Neuronal stem cell (in vitro differentiated cells): ENCODE measurements around the gene NOS3.
A peak's percentile ranks its signal among the peaks of the same experiment; 100 is the strongest.

Experiments used
- DNase-seq: peaks from one replicate; pipeline ENCODE4 v3.0.0-alpha.2; 2013; ENCODE audit warnings: low spot score
- H2AFZ ChIP-seq: one replicate; pipeline ENCODE4 v1.6.1; 2013; ENCODE audit warnings: mild to moderate bottlenecking, low read length, inconsistent platforms
- H2AK5ac ChIP-seq: 2 replicates; pipeline ENCODE4 v1.6.1; 2013; ENCODE audit warnings: low read depth, mild to moderate bottlenecking, inconsistent platforms, low read length, moderate library complexity, mixed read lengths
- H2BK120ac ChIP-seq: 2 replicates; pipeline ENCODE4 v1.6.1; 2013; ENCODE audit warnings: low read depth, mild to moderate bottlenecking, inconsistent platforms, low read length, moderate library complexity, mixed read lengths
- H2BK12ac ChIP-seq: one replicate; pipeline ENCODE4 v1.6.1; 2013; ENCODE audit warnings: low read length, inconsistent platforms
- H2BK15ac ChIP-seq: 2 replicates; pipeline ENCODE4 v1.6.1; 2013; ENCODE audit warnings: mild to moderate bottlenecking, low read length, inconsistent platforms, mixed read lengths
- H2BK5ac ChIP-seq: one replicate; pipeline ENCODE4 v1.6.1; 2013; ENCODE audit warnings: inconsistent platforms, mild to moderate bottlenecking, low read length, moderate library complexity
- H3K14ac ChIP-seq: one replicate; pipeline ENCODE4 v1.6.1; 2013; ENCODE audit warnings: low read length, inconsistent platforms
- H3K18ac ChIP-seq: 2 replicates; pipeline ENCODE4 v1.6.1; 2013; ENCODE audit warnings: low read length, inconsistent platforms
- H3K23ac ChIP-seq: 2 replicates; pipeline ENCODE4 v1.6.1; 2013; ENCODE audit warnings: low read depth, mild to moderate bottlenecking, mixed read lengths, low read length, inconsistent platforms; ENCODE audit not compliant: poor library complexity
- H3K27ac ChIP-seq: replicated peaks from 3 replicates; pipeline ENCODE4 v1.5.1; 2013; ENCODE audit warnings: low read length, inconsistent platforms
- H3K27me3 ChIP-seq, 3 experiments: 2 replicates each; pipeline ENCODE4 v1.6.1; 2013; ENCODE audit warnings: low read length in 3 of 3, mild to moderate bottlenecking in 2 of 3, inconsistent platforms in 1 of 3, low read depth in 1 of 3, mixed read lengths in 1 of 3, moderate library complexity in 1 of 3; ENCODE audit not compliant: control insufficient read depth in 3 of 3, insufficient read depth in 3 of 3
- H3K36me3 ChIP-seq, 2 donors: replicated peaks in 1 of 2; 2 replicates each; pipeline ENCODE4 v1.6.1; 2013; ENCODE audit warnings: low read length in 2 of 2; ENCODE audit not compliant: control insufficient read depth in 2 of 2, insufficient read depth in 2 of 2
- H3K4ac ChIP-seq: 2 replicates; pipeline ENCODE4 v1.6.1; 2013; ENCODE audit warnings: inconsistent platforms, mild to moderate bottlenecking, low read length, moderate library complexity
- H3K4me1 ChIP-seq, 2 donors: 1 replicate in 1 of 2; 2 replicates in 1 of 2; pipeline ENCODE4 v1.6.1; 2013; ENCODE audit warnings: low read length in 2 of 2, low read depth in 1 of 2; ENCODE audit not compliant: control insufficient read depth in 2 of 2, insufficient read depth in 1 of 2
- H3K4me2 ChIP-seq: one replicate; pipeline ENCODE4 v1.6.1; 2013; ENCODE audit warnings: mild to moderate bottlenecking, low read length, inconsistent platforms; ENCODE audit not compliant: insufficient read depth, poor library complexity, severe bottlenecking
- H3K4me3 ChIP-seq, 2 donors: 2 replicates each; pipeline ENCODE4 v1.5.1; 2013; ENCODE audit warnings: low read length in 2 of 2, mild to moderate bottlenecking in 2 of 2, inconsistent platforms in 1 of 2, moderate library complexity in 1 of 2
- H3K79me1 ChIP-seq: one replicate; pipeline ENCODE4 v1.6.1; 2013; ENCODE audit warnings: low read depth, mild to moderate bottlenecking, inconsistent platforms, low read length, moderate library complexity
- H3K9ac ChIP-seq: one replicate; pipeline ENCODE4 v1.6.1; 2013; ENCODE audit warnings: mild to moderate bottlenecking, low read depth, low read length, inconsistent platforms; ENCODE audit not compliant: poor library complexity
- H3K9me3 ChIP-seq, 2 donors: replicated peaks in 1 of 2; 2 replicates each; pipeline versions ENCODE3 to v1.6.1; 2013; ENCODE audit warnings: low read length in 2 of 2, mild to moderate bottlenecking in 2 of 2, inconsistent platforms in 1 of 2, low read depth in 1 of 2, mixed read lengths in 1 of 2, moderate library complexity in 1 of 2; ENCODE audit not compliant: control insufficient read depth in 2 of 2, insufficient read depth in 1 of 2
- H4K8ac ChIP-seq: one replicate; pipeline ENCODE4 v1.6.1; 2013; ENCODE audit warnings: low read depth, mild to moderate bottlenecking, inconsistent platforms, low read length, moderate library complexity
- H4K91ac ChIP-seq: one replicate; pipeline ENCODE4 v1.6.1; 2013; ENCODE audit warnings: low read length, low read depth, mild to moderate bottlenecking, inconsistent platforms; ENCODE audit not compliant: poor library complexity
- WGBS, 2 donors: extraction: QIAGEN DNeasy Blood & Tissue Kit; methylation state at CpG; one replicate each; pipeline ENCODE4 v1.1.7; 2013; ENCODE audit warnings: missing lambda C conversion rate in 2 of 2, mixed read lengths in 1 of 2; ENCODE audit not compliant: insufficient read length in 2 of 2, insufficient replicate concordance in 1 of 2; ENCODE audit errors: extremely low coverage in 2 of 2; 5-methylcytosine and 5-hydroxymethylcytosine counted together

The NOS3 gene

GRCh38 chr7:150945171-150945852 lies 45.5 kb upstream of the NOS3 start:
- DNase-seq = no peak
- H3K79me1 ChIP-seq = peaks cover 2% of the 10 kb centered on the region
- H3K27ac ChIP-seq = no peak overlapping the region

DNA sequence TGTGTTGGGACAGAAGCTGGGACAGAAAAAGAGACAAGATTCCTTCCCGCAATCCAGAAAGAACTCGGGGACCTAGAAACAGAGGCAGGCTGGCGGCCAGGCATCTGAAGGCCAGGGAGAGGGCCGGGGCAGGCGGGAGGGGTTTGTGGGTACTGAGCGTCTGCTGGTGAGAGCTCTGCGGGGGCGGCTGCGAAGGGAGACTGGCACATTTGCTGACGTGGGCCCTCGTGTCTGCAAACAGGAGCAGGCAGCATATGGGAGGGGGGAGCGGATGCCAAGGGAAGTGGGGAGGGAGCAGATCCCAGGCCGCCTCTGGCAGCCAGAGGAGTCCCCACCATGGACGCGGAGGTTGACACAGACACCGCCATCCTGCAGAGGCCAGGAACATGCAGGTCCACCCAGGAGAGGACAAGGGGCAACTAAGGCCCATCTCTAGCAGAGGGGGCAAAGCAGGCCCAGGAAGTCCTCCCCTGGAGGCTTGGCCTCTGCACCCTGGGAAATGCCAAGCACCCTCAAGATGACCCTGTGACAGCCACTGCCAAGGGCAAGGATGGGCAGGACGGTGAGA lies 44.9 kb upstream of the NOS3 start:
- H2BK5ac ChIP-seq = peak overlapping the region; percentile 19
- no peak overlapping the region for H2AFZ ChIP-seq
- no peak overlapping the region for H2BK12ac ChIP-seq
- peak overlapping the region; percentile 78 for H2AK5ac ChIP-seq
- no peaks in the 10 kb centered on the region for H3K36me3 ChIP-seq
- peak overlapping the region; percentile 71 for H2BK15ac ChIP-seq
- H3K4ac ChIP-seq = no peak overlapping the region
- H3K9ac ChIP-seq = peak overlapping the region; percentile 40
- no peak overlapping the region for H3K4me2 ChIP-seq
- H3K4me3 ChIP-seq = no peak overlapping the region
- H3K9me3 ChIP-seq = no peaks in the 10 kb centered on the region
- H3K23ac ChIP-seq = peak overlapping the region; percentile 87
- H3K27ac ChIP-seq = no peak overlapping the region
- H3K18ac ChIP-seq = peak overlapping the region; percentile 82
- no CpG with 5 or more reads among the region's 17 CpGs for WGBS, 2 donors
- peak overlapping the region; percentile 48 for H4K91ac ChIP-seq
- peaks cover 2% of the 10 kb centered on the region for H3K79me1 ChIP-seq
- peak overlapping the region; percentile 97 for H3K14ac ChIP-seq
- no peak overlapping the region for H2BK120ac ChIP-seq
- no peak overlapping the region for H4K8ac ChIP-seq
- peaks cover 0 to 13% (median 6%) of the 10 kb centered on the region in 3 experiments for H3K27me3 ChIP-seq
- no peak for DNase-seq
- peaks cover 26 to 29% of the 10 kb centered on the region in 2 donors for H3K4me1 ChIP-seq

More at GRCh38 chr7:150945171-150945852, 45.5 kb upstream of the NOS3 start:
- Histone ChIP-seq H2BK5ac (peak overlapping the region; percentile 19), H3K9me3 (no peaks in the 10 kb centered on the region), H2BK15ac (peak overlapping the region; percentile 45), H2AK5ac (peak overlapping the region; percentile 95), H3K14ac (no peak overlapping the region), H2AFZ (peak overlapping the region; percentile 35), H3K36me3 (no peaks in the 10 kb centered on the region), H3K4me3 (no peak overlapping the region), H2BK12ac (no peak overlapping the region), H3K18ac (peak overlapping the region; percentile 81), H3K9ac (peak overlapping the region; percentile 50), H3K4me1 (peaks cover 26 to 29% of the 10 kb centered on the region in 2 donors), H3K27me3 (peaks cover 0 to 15% (median 6%) of the 10 kb centered on the region in 3 experiments), H3K23ac (peak overlapping the region; percentile 87), H3K4ac (no peak overlapping the region), H4K91ac (no peak overlapping the region), H2BK120ac (no peak overlapping the region), H4K8ac (no peak overlapping the region), H3K4me2 (no peak overlapping the region)
- no CpG with 5 or more reads among the region's 19 CpGs for WGBS, 2 donors

DNA sequence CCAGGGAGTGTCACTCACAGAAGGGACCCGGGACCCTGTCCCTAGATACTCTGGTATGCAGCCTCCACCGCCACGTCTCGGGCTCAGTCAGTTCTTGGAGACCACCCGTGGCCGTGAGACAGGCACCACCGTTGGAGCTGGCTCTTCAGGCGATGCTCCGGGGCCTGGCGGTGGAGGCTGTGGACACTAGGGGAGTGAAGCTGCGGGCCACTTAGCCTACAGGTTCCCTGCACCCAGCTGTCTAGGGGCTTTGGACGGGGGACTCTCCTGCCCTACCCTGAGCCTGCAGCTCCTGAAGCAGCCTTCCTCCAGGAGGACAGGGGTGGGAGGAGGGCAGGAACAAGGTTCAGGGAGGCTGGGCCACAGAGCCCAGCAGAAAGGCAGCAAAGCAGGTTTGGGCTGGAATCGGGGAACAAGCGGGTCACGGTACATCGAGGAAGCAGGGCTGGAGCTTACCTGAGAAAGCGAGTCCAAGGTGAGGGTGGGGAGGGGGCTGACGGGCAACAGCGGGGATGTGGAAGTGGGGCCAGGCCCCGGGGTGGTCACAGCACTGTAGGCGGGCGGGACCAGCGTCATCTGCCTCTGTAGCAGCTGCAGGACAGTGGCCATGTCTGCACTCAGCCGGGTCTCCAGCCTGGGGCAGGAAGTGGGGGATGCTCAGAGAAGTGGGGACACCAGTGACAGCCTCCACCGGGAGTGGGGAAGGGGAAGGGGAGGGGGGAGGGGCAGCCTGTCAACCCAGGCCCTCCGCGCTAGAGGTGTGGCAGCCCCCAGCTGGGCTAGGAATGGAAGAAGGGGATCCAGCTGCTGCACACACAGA lies 44.2 kb upstream of the NOS3 start:
- Histone ChIP-seq H3K36me3 (no peaks in the 10 kb centered on the region), H3K4me3 (no peak overlapping the region), H3K4ac (peak overlapping the region; percentile 41), H3K23ac (peak overlapping the region; percentile 87), H2BK12ac (peak overlapping the region; percentile 91), H4K91ac (no peak overlapping the region), H3K14ac (peak overlapping the region; percentile 77), H2AK5ac (peak overlapping the region; percentile 88), H2AFZ (no peak overlapping the region), H3K27me3 (peaks cover 0 to 12% (median 6%) of the 10 kb centered on the region in 3 experiments), H3K79me1 (peaks cover 2% of the 10 kb centered on the region), H3K27ac (no peak overlapping the region), H2BK15ac (peak overlapping the region; percentile 92), H3K9ac (peak overlapping the region; percentile 16), H2BK5ac (peak overlapping the region; percentile 18), H4K8ac (no peak overlapping the region), H3K18ac (peak overlapping the region; percentile 93), H3K9me3 (no peaks in the 10 kb centered on the region), H2BK120ac (no peak overlapping the region), H3K4me2 (no peak overlapping the region), H3K4me1 (peaks cover 26 to 29% of the 10 kb centered on the region in 2 donors)
- no peak for DNase-seq
- no CpG with 5 or more reads among the region's 27 CpGs for WGBS, 2 donors
